ENCODE measurements around the gene ASIC2.

- TF ChIP-seq, protein P1, sequence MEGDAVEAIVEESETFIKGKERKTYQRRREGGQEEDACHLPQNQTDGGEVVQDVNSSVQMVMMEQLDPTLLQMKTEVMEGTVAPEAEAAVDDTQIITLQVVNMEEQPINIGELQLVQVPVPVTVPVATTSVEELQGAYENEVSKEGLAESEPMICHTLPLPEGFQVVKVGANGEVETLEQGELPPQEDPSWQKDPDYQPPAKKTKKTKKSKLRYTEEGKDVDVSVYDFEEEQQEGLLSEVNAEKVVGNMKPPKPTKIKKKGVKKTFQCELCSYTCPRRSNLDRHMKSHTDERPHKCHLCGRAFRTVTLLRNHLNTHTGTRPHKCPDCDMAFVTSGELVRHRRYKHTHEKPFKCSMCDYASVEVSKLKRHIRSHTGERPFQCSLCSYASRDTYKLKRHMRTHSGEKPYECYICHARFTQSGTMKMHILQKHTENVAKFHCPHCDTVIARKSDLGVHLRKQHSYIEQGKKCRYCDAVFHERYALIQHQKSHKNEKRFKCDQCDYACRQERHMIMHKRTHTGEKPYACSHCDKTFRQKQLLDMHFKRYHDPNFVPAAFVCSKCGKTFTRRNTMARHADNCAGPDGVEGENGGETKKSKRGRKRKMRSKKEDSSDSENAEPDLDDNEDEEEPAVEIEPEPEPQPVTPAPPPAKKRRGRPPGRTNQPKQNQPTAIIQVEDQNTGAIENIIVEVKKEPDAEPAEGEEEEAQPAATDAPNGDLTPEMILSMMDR (IDR thresholded peaks at IDR 0.05): no peak
- no peak for TF ChIP-seq POLR2A (IDR thresholded peaks at IDR 0.05)
Observed at GRCh38 chr17:33076979-33077378, 216.1 kb downstream of the ASIC2 start.
